Germinal center (tissue), 1 donor: ENCODE results near the gene ATPAF2.

Source experiments
- DNase-seq: peaks from one replicate; pipeline ENCODE4 v3.0.0; 2012; ENCODE audit warnings: mixed read lengths, low spot score

ATPAF2 gene

GRCh38 chr17:18039535-18040260 is 730 bp upstream of the ATPAF2 start:
- DNase-seq: peak; percentile 66

GRCh38 chr17:18038149-18038850 is 668 bp downstream of the ATPAF2 start:
- peak; percentile 48 for DNase-seq

- peak; percentile 49 for DNase-seq
Measured at GRCh38 chr17:18037486-18037885, 1.5 kb downstream of the ATPAF2 start.

- no peak for DNase-seq
Measured at GRCh38 chr17:18035704-18036103, 3.3 kb downstream of the ATPAF2 start.

- peak; percentile 80 for DNase-seq
Measured at GRCh38 chr17:18033442-18034099, 5.4 kb downstream of the ATPAF2 start.

GRCh38 chr17:18031955-18032354 is 7.0 kb downstream of the ATPAF2 start:
- no peak for DNase-seq

GRCh38 chr17:18028952-18029540 is 9.9 kb downstream of the ATPAF2 start:
- DNase-seq: no peak

- DNase-seq: no peak
Measured at GRCh38 chr17:18028114-18028951, 10.6 kb downstream of the ATPAF2 start.

GRCh38 chr17:18027280-18027679 is 11.7 kb downstream of the ATPAF2 start:
- DNase-seq: no peak

GRCh38 chr17:18025945-18026776 is 12.8 kb downstream of the ATPAF2 start:
- no peak for DNase-seq

GRCh38 chr17:18025241-18025944 is 13.6 kb downstream of the ATPAF2 start:
- DNase-seq: no peak

- no peak for DNase-seq
Measured at GRCh38 chr17:18021372-18021771, 17.6 kb downstream of the ATPAF2 start.

GRCh38 chr17:18020971-18021370 is 18.0 kb downstream of the ATPAF2 start:
- no peak for DNase-seq

GRCh38 chr17:18019838-18020154 is 19.2 kb downstream of the ATPAF2 start:
- DNase-seq: no peak

- DNase-seq: no peak
Measured at GRCh38 chr17:18018411-18018921, 20.5 kb downstream of the ATPAF2 start.

- DNase-seq: no peak
Measured at GRCh38 chr17:18017958-18018357, 21.0 kb downstream of the ATPAF2 start.

- DNase-seq: no peak
Measured at GRCh38 chr17:18016426-18016825, 22.5 kb downstream of the ATPAF2 start.

GRCh38 chr17:18015593-18015992 is 23.4 kb downstream of the ATPAF2 start:
- no peak for DNase-seq

GRCh38 chr17:18014006-18014405 is 25.0 kb downstream of the ATPAF2 start:
- DNase-seq: no peak

GRCh38 chr17:18011286-18011685 is 27.7 kb downstream of the ATPAF2 start:
- DNase-seq: no peak
